IMR-90 (cell line): ENCODE measurements around the gene FBXL7. TPM values are rescaled to one million over a fixed set of nuclear protein-coding genes. Genes with fewer than 3 reads are reported as not detected.

Experiments
- ATAC-seq: fragments of 200-7000 bp; cut with Tn5 transposase; 2 replicates; pipeline ENCODE4 v1.9.1; 2020; ENCODE audit warnings: low read depth, mild to moderate bottlenecking, moderate library complexity
- BruUV-seq: library from RNA; stranded (reverse); fragments of 400-500 nt; replicated peaks from 2 replicates; lab custom pipeline; 2021; lab: Mats Ljungman, UMichigan
- CTCF ChIA-PET: fragments of 300-600 bp; formaldehyde crosslinking; extraction: SDS; loops from one replicate; lab custom pipeline; 2021; ENCODE audit warnings: antibody characterized with exemption; lab: Yijun Ruan, JAX
- POLR2A ChIA-PET: fragments of 300-600 bp; sonication (Branson Sonifier 250); formaldehyde crosslinking; loops from one replicate; lab custom pipeline; 2022; ENCODE audit warnings: antibody characterized with exemption; ENCODE audit not compliant: unreplicated experiment; lab: Charles Lee
- DNase-seq: peaks from one replicate; pipeline ENCODE4 v3.0.0; 2013
- H2AFZ ChIP-seq: replicated peaks from 2 replicates; pipeline ENCODE3; 2013; ENCODE audit warnings: low read length, mild to moderate bottlenecking; ENCODE audit not compliant: poor library complexity
- H2AK5ac ChIP-seq: 2 replicates; pipeline ENCODE4 v1.6.1; 2013; ENCODE audit warnings: low read depth, low read length, inconsistent platforms
- H2AK9ac ChIP-seq: replicated peaks from 2 replicates; pipeline ENCODE3; 2013; ENCODE audit warnings: mild to moderate bottlenecking, low read depth, low read length, moderate library complexity; ENCODE audit not compliant: poor library complexity
- H2BK120ac ChIP-seq: 2 replicates; pipeline ENCODE4 v1.6.1; 2013; ENCODE audit warnings: low read depth, low read length, inconsistent platforms
- H2BK15ac ChIP-seq: 3 replicates; pipeline ENCODE4 v1.6.1; 2013; ENCODE audit warnings: low read depth, low read length, inconsistent platforms
- H2BK20ac ChIP-seq: 2 replicates; pipeline ENCODE4 v1.6.1; 2013; ENCODE audit warnings: low read depth, mild to moderate bottlenecking, inconsistent platforms, low read length, moderate library complexity
- H2BK5ac ChIP-seq: 2 replicates; pipeline ENCODE4 v1.6.1; 2013; ENCODE audit warnings: mild to moderate bottlenecking, low read depth, low read length, inconsistent platforms; ENCODE audit not compliant: poor library complexity, severe bottlenecking
- H3K14ac ChIP-seq: replicated peaks from 2 replicates; pipeline ENCODE4 v1.6.1; 2013; ENCODE audit warnings: low read depth, low read length, inconsistent platforms
- H3K18ac ChIP-seq: 2 replicates; pipeline ENCODE4 v1.6.1; 2013; ENCODE audit warnings: low read depth, low read length, control low read depth
- H3K23ac ChIP-seq: 2 replicates; pipeline ENCODE4 v1.6.1; 2013; ENCODE audit warnings: low read depth, low read length, inconsistent platforms
- H3K27ac ChIP-seq: 2 replicates; pipeline ENCODE4 v1.5.1; 2013; ENCODE audit warnings: mild to moderate bottlenecking, control low read depth, low read length; ENCODE audit not compliant: insufficient read depth
- H3K27me3 ChIP-seq: 2 replicates; pipeline ENCODE4 v1.6.1; 2013; ENCODE audit warnings: low read length; ENCODE audit not compliant: control insufficient read depth, insufficient read depth
- H3K36me3 ChIP-seq: 2 replicates; pipeline ENCODE4 v1.6.1; 2013; ENCODE audit warnings: low read length, mixed read lengths; ENCODE audit not compliant: control insufficient read depth, insufficient read depth
- H3K4ac ChIP-seq: 2 replicates; pipeline ENCODE4 v1.6.1; 2013; ENCODE audit warnings: low read depth, low read length, inconsistent platforms
- H3K4me1 ChIP-seq: 2 replicates; pipeline ENCODE4 v1.6.1; 2013; ENCODE audit warnings: low read length, mixed read lengths; ENCODE audit not compliant: control insufficient read depth, insufficient read depth
- H3K4me2 ChIP-seq: 2 replicates; pipeline ENCODE4 v1.6.1; 2013; ENCODE audit warnings: low read depth, mild to moderate bottlenecking, control low read depth, low read length, moderate library complexity
- H3K4me3 ChIP-seq: 2 replicates; pipeline ENCODE4 v1.5.1; 2013; ENCODE audit warnings: low read depth, mild to moderate bottlenecking, control low read depth, low read length, moderate library complexity; ENCODE audit not compliant: insufficient read depth
- H3K56ac ChIP-seq: 2 replicates; pipeline ENCODE4 v1.6.1; 2013; ENCODE audit warnings: low read length, inconsistent platforms; ENCODE audit not compliant: insufficient read depth; ENCODE audit errors: extremely low read depth
- H3K79me1 ChIP-seq, 2 experiments: 2 replicates each; pipeline ENCODE4 v1.6.1; 2013; ENCODE audit warnings: low read length in 2 of 2, inconsistent platforms in 1 of 2, low read depth in 1 of 2
- H3K9ac ChIP-seq: 2 replicates; pipeline ENCODE4 v1.6.1; 2013; ENCODE audit warnings: low read depth, low read length, control low read depth
- H3K9me1 ChIP-seq: 2 replicates; pipeline ENCODE4 v1.6.1; 2013; ENCODE audit warnings: low read length, inconsistent platforms; ENCODE audit not compliant: insufficient read depth
- H3K9me3 ChIP-seq: 2 replicates; pipeline ENCODE4 v1.6.1; 2013; ENCODE audit warnings: low read length; ENCODE audit not compliant: control insufficient read depth, insufficient read depth
- H4K20me1 ChIP-seq: 2 replicates; pipeline ENCODE4 v1.6.1; 2013; ENCODE audit warnings: low read length, inconsistent platforms; ENCODE audit not compliant: insufficient read depth
- H4K5ac ChIP-seq: 2 replicates; pipeline ENCODE4 v1.6.1; 2013; ENCODE audit warnings: mild to moderate bottlenecking, low read depth, low read length, control low read depth
- H4K8ac ChIP-seq, 2 experiments: 2 replicates each; pipeline ENCODE4 v1.6.1; 2013; ENCODE audit warnings: low read depth in 2 of 2, low read length in 2 of 2, control low read depth in 1 of 2, inconsistent platforms in 1 of 2
- H4K91ac ChIP-seq: 2 replicates; pipeline ENCODE4 v1.6.1; 2013; ENCODE audit warnings: low read depth, low read length, inconsistent platforms; ENCODE audit not compliant: insufficient read depth
- POLR2A ChIP-seq: IDR thresholded peaks from 2 replicates; pipeline ENCODE4 v1.6.1; 2012; ENCODE audit warnings: mild to moderate bottlenecking, low read depth, low read length
- RAD21 ChIP-seq: IDR thresholded peaks from 2 replicates; pipeline ENCODE4 v1.6.1; 2012; ENCODE audit warnings: low read length, improper control_type of control experiment
- WGBS, 2 experiments: methylation state at CpG; one replicate each; pipeline versions ENCODE4 v1.1.5 to v1.1.7; 2013; ENCODE audit warnings: missing lambda C conversion rate in 2 of 2; ENCODE audit not compliant: insufficient read length in 1 of 2; ENCODE audit errors: extremely low coverage in 2 of 2; 5-methylcytosine and 5-hydroxymethylcytosine counted together
- dilution Hi-C: fragments of 300-500 bp; cut with HindIII; formaldehyde crosslinking; loops from one replicate; pipeline ENCODE4 v1.14.3; 2018; ENCODE audit warnings: low sequenced_read_pairs; ENCODE audit not compliant: unreplicated experiment
- in situ Hi-C: fragments of 300-500 bp; cut with MboI; formaldehyde crosslinking; loops from 3 replicates; pipeline ENCODE4 v1.14.3; 2019; ENCODE audit warnings: low sequenced_read_pairs, inconsistent platforms, mixed read lengths
- intact Hi-C: fragments of 100-400 bp; cut with micrococcal nuclease; formaldehyde crosslinking; loops from 2 replicates; pipeline ENCODE4 v1.10.0; 2022
- polyA plus RNA-seq, 3 experiments: library from polyadenylated mRNA; depleted of rRNA; stranded (reverse); fragments of >200 nt; gene quantifications; 2 replicates each; pipeline ENCODE4 v1.2.3, GENCODE V29; 2012; ENCODE audit warnings: low replicate concordance in 1 of 3
- total RNA-seq: library from RNA; depleted of rRNA; stranded (reverse); fragments of >200 nt; gene quantifications from 2 replicates; pipeline ENCODE4 v1.2.3, GENCODE V29; 2012

Gene FBXL7
- total and polyA plus RNA-seq, 2 of the 4 experiments (the other 2 are of a cell fraction), result 4.1 to 10.2 TPM

DNA sequence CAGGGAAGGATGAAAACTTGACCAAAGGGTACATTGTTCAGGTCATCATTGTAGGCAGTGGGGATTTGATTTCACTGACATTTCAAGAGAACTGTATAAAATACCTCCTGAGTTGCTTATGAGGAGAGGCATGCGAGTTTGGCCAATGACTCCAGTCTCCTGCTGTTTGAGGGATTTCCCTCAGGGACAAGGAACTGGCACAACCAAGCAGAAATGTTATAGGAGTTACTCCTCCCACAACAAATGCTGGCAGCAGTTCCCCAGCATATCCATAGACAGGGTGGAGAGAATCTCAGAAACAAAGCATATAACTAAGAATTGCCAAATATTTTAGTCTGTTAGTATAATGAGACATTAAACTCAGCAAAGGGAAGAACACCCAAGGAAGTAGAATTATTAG lies 47.2 kb upstream of the FBXL7 start:
- ATAC-seq, result no peak
- H3K36me3 ChIP-seq, result no peaks in the 10 kb centered on the region
- ChIA-PET POLR2A (no interaction called here), CTCF (no interaction called here)
- H3K14ac ChIP-seq, result no peak overlapping the region
- no TSS peak for BruUV-seq
- no peak overlapping the region for H3K56ac ChIP-seq
- no peak overlapping the region for H3K23ac ChIP-seq
- H2BK15ac ChIP-seq, result no peak overlapping the region
- DNase-seq, result no peak
- no peak overlapping the region for H2BK5ac ChIP-seq
- H3K4me2 ChIP-seq, result no peak overlapping the region
- in situ Hi-C loops, result no loop called here
- H3K4ac ChIP-seq, result no peak overlapping the region
- no peak overlapping the region for H2BK20ac ChIP-seq
- H3K27me3 ChIP-seq, result no peaks in the 10 kb centered on the region; the same call in 1 of the 2 replicates
- H2AK9ac ChIP-seq, result no peak overlapping the region
- intact Hi-C loops, result no loop called here
- TF ChIP-seq RAD21 (no peak), POLR2A (no peak)
- H2BK120ac ChIP-seq, result no peak overlapping the region
- no peak overlapping the region for H4K8ac ChIP-seq
- H3K27ac ChIP-seq, result no peak overlapping the region
- dilution Hi-C loops, result no loop called here
- H2AK5ac ChIP-seq, result no peak overlapping the region
- H3K4me1 ChIP-seq, result no peaks in the 10 kb centered on the region
- H4K5ac ChIP-seq, result no peak overlapping the region
- no peaks in the 10 kb centered on the region for H3K9me3 ChIP-seq
- WGBS, 2 experiments, result no CpG with 5 or more reads among the region's 1 CpG
- no peak overlapping the region for H4K91ac ChIP-seq
- H3K79me1 ChIP-seq, result no peaks in the 10 kb centered on the region
- H2AFZ ChIP-seq, result no peak overlapping the region
- no peaks in the 10 kb centered on the region for H3K9me1 ChIP-seq
- no peak overlapping the region for H3K9ac ChIP-seq
- no peak overlapping the region for H3K18ac ChIP-seq
- no peaks in the 10 kb centered on the region for H4K20me1 ChIP-seq
- no peak overlapping the region for H3K4me3 ChIP-seq
